VCaP (cell line): ENCODE measurements around the gene ADGRV1.
"Not testable (repeated sequence)": the region's sequence is repeated elsewhere in the genome, so short reads cannot be mapped to it uniquely, and the experiment has no call there.

Source experiments
- H3K27ac ChIP-seq: fragments of 450-650 bp; 2 replicates; pipeline ENCODE4 v1.5.1; 2017
- CTCF ChIP-seq: fragments of 450-650 bp; conservative IDR thresholded peaks from 2 replicates; pipeline ENCODE4 v1.5.1; 2017; ENCODE audit warnings: mild to moderate bottlenecking, moderate library complexity

ADGRV1 gene

GRCh38 chr5:90967443-90967842, 408.8 kb downstream of the ADGRV1 start:
- H3K27ac ChIP-seq: no peak overlapping the region
- no peak for TF ChIP-seq CTCF

GRCh38 chr5:90967851-90968250, 409.3 kb downstream of the ADGRV1 start:
- no peak for TF ChIP-seq CTCF
- no peak overlapping the region for H3K27ac ChIP-seq

GRCh38 chr5:90968319-90968718, 409.7 kb downstream of the ADGRV1 start:
- no peak for TF ChIP-seq CTCF
- H3K27ac ChIP-seq: no peak overlapping the region

- not testable (repeated sequence) for H3K27ac ChIP-seq
Observed at GRCh38 chr5:90969945-90970344, 411.3 kb downstream of the ADGRV1 start.

GRCh38 chr5:90981177-90981576, 422.6 kb downstream of the ADGRV1 start:
- H3K27ac ChIP-seq: no peak overlapping the region
- no peak for TF ChIP-seq CTCF

GRCh38 chr5:90981821-90982220, 423.2 kb downstream of the ADGRV1 start:
- no peak for TF ChIP-seq CTCF
- H3K27ac ChIP-seq: no peak overlapping the region

- H3K27ac ChIP-seq: peak overlapping the region; percentile 66
- no peak for TF ChIP-seq CTCF
Observed at GRCh38 chr5:90982576-90982975, 424.0 kb downstream of the ADGRV1 start.

GRCh38 chr5:90983148-90983547, 424.6 kb downstream of the ADGRV1 start:
- TF ChIP-seq CTCF: no peak
- peak overlapping the region; percentile 66 for H3K27ac ChIP-seq
